Measurements from ENCODE around the gene TP53INP2. TPM values are rescaled to one million over a fixed set of nuclear protein-coding genes. Genes with fewer than 3 reads are reported as not detected.
"Not testable (repeated sequence)": the region's sequence is repeated elsewhere in the genome, so short reads cannot be mapped to it uniquely, and the experiment has no call there.

Gene TP53INP2
- total RNA-seq, 1 donor from 2014 or later, result 33.0 TPM

DNA sequence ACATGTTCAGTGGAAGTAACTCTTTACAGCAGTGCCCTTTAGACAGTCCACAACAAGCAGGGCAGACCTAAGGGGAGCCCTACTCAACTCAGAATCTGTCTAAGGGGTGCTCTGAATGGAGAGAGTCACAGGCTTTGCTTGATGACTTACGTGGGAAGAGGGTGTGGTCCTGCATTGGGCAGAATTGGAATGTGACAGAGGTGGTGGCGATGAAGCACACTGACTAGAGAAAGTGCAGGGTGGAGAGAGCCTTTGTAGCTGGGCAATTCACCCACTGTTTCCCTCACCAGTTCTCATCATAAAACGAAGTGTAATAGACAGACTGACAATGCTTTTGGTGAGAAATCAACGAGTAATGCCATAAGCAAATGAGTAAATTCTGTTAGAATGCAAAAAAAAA lies 11.2 kb downstream of the TP53INP2 start:
- no peaks in the 10 kb centered on the region for H3K9me3 Mint-ChIP-seq (ENCODE audit: low read depth)
- TF ChIP-seq, protein P1, sequence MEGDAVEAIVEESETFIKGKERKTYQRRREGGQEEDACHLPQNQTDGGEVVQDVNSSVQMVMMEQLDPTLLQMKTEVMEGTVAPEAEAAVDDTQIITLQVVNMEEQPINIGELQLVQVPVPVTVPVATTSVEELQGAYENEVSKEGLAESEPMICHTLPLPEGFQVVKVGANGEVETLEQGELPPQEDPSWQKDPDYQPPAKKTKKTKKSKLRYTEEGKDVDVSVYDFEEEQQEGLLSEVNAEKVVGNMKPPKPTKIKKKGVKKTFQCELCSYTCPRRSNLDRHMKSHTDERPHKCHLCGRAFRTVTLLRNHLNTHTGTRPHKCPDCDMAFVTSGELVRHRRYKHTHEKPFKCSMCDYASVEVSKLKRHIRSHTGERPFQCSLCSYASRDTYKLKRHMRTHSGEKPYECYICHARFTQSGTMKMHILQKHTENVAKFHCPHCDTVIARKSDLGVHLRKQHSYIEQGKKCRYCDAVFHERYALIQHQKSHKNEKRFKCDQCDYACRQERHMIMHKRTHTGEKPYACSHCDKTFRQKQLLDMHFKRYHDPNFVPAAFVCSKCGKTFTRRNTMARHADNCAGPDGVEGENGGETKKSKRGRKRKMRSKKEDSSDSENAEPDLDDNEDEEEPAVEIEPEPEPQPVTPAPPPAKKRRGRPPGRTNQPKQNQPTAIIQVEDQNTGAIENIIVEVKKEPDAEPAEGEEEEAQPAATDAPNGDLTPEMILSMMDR (IDR thresholded peaks at IDR 0.05; ENCODE audit: unreplicated experiment), result no peak
- peaks cover 10% of the 10 kb centered on the region for H3K4me1 Mint-ChIP-seq (ENCODE audit: low read depth)
- H3K4me3 Mint-ChIP-seq (ENCODE audit: low read depth), result no peak overlapping the region
- H3K36me3 Mint-ChIP-seq (ENCODE audit: insufficient read depth), result peaks cover 31% of the 10 kb centered on the region
- H3K27ac Mint-ChIP-seq, result no peak overlapping the region
- H3K27me3 Mint-ChIP-seq, result peaks cover 6% of the 10 kb centered on the region
- no peak for DNase-seq (ENCODE audit: low spot score, unreplicated experiment)

GRCh38 chr20:34716921-34717229 lies 12.7 kb downstream of the TP53INP2 start:
- TF ChIP-seq, protein P1 (IDR thresholded peaks at IDR 0.05; ENCODE audit: unreplicated experiment), result no peak
- Mint-ChIP-seq H3K4me3 (ENCODE audit: low read depth) (no peak overlapping the region), H3K4me1 (ENCODE audit: low read depth) (peaks cover 12% of the 10 kb centered on the region), H3K27me3 (no peaks in the 10 kb centered on the region), H3K9me3 (ENCODE audit: low read depth) (no peaks in the 10 kb centered on the region), H3K36me3 (ENCODE audit: insufficient read depth) (peaks cover 33% of the 10 kb centered on the region), H3K27ac (no peak overlapping the region)
- DNase-seq (ENCODE audit: low spot score, unreplicated experiment), result no peak

DNA sequence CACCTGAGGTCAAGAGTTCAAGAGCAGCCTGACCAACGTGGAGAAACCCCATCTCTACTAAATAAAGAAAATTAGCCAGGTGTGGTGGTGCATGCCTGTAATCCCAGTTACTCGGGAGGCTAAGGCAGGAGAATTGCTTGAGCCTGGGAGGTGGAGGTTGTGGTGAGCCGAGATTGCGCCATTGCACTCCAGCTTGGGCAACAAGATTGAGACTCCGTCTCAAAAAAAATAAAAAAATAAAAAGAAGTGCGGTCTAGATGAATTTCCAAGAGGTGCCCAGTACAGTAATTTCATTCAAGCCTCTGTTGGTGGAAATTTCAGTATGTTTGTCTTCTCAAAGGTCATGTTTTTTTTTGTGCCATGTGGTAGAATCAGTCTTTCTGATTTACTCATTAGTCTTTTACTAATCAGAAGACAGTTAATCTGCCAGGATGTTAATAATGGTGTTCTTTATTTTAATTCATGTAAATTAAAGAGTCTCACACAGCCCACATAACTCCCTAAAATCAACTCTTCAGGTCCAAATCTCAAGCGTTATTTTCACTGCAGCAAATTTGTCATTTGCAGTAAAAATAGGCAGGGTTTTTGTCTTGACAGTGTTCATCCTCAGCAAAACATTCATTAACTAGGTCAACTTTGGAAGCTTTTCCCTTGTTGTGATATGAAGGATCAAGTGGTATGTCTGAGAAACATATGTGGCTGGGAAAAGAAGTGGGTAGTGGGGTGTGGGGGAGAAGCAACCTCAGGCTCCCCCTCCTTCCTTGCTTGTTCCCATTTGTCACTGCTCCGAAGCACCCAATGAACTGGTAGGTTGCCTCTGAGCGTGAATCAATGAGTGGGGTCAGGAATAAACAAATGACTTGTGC lies 13.3 kb downstream of the TP53INP2 start:
- no peak for DNase-seq (ENCODE audit: low spot score, unreplicated experiment)
- TF ChIP-seq, protein P1 (IDR thresholded peaks at IDR 0.05; ENCODE audit: unreplicated experiment), result no peak
- no peaks in the 10 kb centered on the region for H3K27me3 Mint-ChIP-seq
- peak overlapping the region; percentile 28 for H3K27ac Mint-ChIP-seq
- peaks cover 11% of the 10 kb centered on the region for H3K4me1 Mint-ChIP-seq (ENCODE audit: low read depth)
- H3K36me3 Mint-ChIP-seq (ENCODE audit: insufficient read depth), result peaks cover 33% of the 10 kb centered on the region
- H3K9me3 Mint-ChIP-seq (ENCODE audit: low read depth), result no peaks in the 10 kb centered on the region
- no peak overlapping the region for H3K4me3 Mint-ChIP-seq (ENCODE audit: low read depth)

DNA sequence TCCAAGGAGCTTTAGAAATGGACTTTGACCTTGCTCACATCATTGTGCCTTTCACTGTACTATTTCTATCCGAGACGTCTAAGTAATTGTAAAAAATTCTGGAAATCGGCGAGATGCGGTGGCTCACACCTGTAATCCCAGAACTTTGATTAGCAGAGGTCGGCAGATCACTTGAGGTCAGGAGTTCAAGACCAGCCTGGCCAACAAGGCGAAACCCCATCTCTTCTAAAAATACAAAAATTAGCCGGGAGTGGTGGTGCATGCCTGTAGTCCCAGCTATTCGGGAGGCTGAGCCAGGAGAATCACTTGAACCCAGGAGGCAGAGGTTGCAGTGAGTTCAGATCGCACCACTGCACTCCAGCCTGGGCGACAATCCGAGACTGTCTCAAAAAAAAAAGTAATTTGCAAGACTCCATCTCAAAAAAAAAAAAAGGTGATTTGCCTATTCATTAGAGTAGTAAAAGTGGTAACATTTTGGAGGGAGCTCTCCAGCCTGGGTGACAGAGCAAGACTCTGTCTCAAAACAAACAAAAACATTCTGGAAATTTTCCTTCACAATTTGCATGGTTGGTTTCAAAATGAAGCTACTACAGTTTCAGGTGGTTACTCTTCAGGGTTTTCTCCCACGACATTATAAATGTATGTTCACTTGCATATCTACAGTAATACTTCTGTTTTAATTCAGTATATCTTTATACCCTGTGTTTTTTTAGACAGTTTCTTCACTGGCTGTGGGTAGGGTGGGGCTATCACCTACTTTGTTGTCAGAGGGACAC lies 15.3 kb downstream of the TP53INP2 start:
- H3K4me3 Mint-ChIP-seq (ENCODE audit: low read depth); H3K4me1 Mint-ChIP-seq (ENCODE audit: low read depth); H3K9me3 Mint-ChIP-seq (ENCODE audit: low read depth); H3K27ac Mint-ChIP-seq; H3K27me3 Mint-ChIP-seq; DNase-seq (ENCODE audit: low spot score, unreplicated experiment): not testable (repeated sequence)
- peaks cover 29% of the 10 kb centered on the region for H3K36me3 Mint-ChIP-seq (ENCODE audit: insufficient read depth)

DNA sequence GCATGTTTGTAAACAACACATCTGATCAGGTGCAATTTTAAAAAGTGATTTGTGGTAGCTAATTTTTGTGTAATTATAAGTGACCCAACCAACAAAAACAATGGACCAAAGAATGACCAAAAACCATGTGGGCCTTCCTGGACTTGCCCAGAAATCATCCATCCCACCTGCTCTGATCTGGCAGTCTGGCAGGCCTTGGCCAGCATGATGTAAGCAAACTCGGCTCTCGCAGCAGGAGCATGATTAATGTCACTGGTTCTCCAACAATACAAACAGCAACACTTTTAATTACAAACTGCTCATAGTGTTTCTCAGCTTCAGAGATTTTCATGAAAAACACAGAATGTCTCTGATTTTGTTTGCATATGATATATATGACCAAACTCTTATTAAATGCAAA lies 16.1 kb downstream of the TP53INP2 start:
- Mint-ChIP-seq H3K9me3 (ENCODE audit: low read depth) (no peaks in the 10 kb centered on the region), H3K27me3 (no peaks in the 10 kb centered on the region), H3K4me3 (ENCODE audit: low read depth) (no peak overlapping the region), H3K36me3 (ENCODE audit: insufficient read depth) (peaks cover 28% of the 10 kb centered on the region), H3K27ac (peak overlapping the region; percentile 11), H3K4me1 (ENCODE audit: low read depth) (peaks cover 9% of the 10 kb centered on the region)
- DNase-seq (ENCODE audit: low spot score, unreplicated experiment), result no peak
- TF ChIP-seq, protein P1 (IDR thresholded peaks at IDR 0.05; ENCODE audit: unreplicated experiment), result no peak

DNA sequence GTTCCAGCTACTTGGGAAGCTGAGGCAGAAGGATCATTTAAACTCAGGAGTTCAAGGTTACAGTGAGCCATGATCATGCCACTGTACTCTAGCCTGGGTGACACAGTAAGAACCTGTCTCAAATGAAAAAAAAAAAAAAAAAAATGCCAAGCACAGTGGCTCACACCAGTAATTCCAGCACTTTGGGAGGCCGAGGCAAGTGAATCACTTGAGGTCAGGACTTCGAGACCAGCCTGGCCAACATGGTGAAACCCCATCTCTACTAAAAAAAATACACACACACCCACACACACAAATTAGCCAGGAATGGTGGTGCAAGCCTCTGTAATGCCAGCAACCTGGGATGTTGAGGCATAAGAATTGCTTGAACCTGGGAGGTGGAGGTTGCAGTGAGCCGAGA lies 18.4 kb downstream of the TP53INP2 start:
- not testable (repeated sequence) for DNase-seq (ENCODE audit: low spot score, unreplicated experiment); H3K9me3 Mint-ChIP-seq (ENCODE audit: low read depth); H3K27me3 Mint-ChIP-seq; H3K27ac Mint-ChIP-seq; H3K4me3 Mint-ChIP-seq (ENCODE audit: low read depth); H3K4me1 Mint-ChIP-seq (ENCODE audit: low read depth)
- H3K36me3 Mint-ChIP-seq (ENCODE audit: insufficient read depth), result peaks cover 35% of the 10 kb centered on the region
